ENCODE measurements around the gene MZT2A.
"Not testable (repeated sequence)": the region's sequence is repeated elsewhere in the genome, so short reads cannot be mapped to it uniquely, and the experiment has no call there.

The MZT2A gene

GRCh38 chr2:131528981-131529863 lies 37.0 kb upstream of the MZT2A start:
- H3K4me1 Mint-ChIP-seq (ENCODE audit: low read depth): peaks cover 21% of the 10 kb centered on the region
- H3K4me3 Mint-ChIP-seq: peak overlapping the region; percentile 59
- H3K27ac Mint-ChIP-seq: peak overlapping the region; percentile 10
- DNase-seq; H3K36me3 Mint-ChIP-seq (ENCODE audit: low read depth); H3K9me3 Mint-ChIP-seq; H3K27me3 Mint-ChIP-seq: not testable (repeated sequence)

- not testable (repeated sequence) for H3K9me3 Mint-ChIP-seq; H3K36me3 Mint-ChIP-seq (ENCODE audit: low read depth); H3K27me3 Mint-ChIP-seq
- DNase-seq: peak; percentile 84
- Mint-ChIP-seq H3K27ac (peak within 1 kb of the TSS; percentile 85), H3K4me1 (ENCODE audit: low read depth) (peaks cover 21% of the 10 kb centered on the region), H3K4me3 (peak within 1 kb of the TSS; percentile 81)
Measured at GRCh38 chr2:131527131-131528001, 35.2 kb upstream of the MZT2A start, which contains the start of gene CCDC74A. Gene CCDC74A (plus strand): TSS chr2:131527888. CDS start chr2:131527971, 83 bp downstream.

- not testable (repeated sequence) for DNase-seq; H3K9me3 Mint-ChIP-seq; H3K36me3 Mint-ChIP-seq (ENCODE audit: low read depth); H3K27me3 Mint-ChIP-seq; H3K27ac Mint-ChIP-seq; H3K4me3 Mint-ChIP-seq
- H3K4me1 Mint-ChIP-seq (ENCODE audit: low read depth): peaks cover 21% of the 10 kb centered on the region
Measured at GRCh38 chr2:131525256-131525655, 33.1 kb upstream of the MZT2A start.

DNA sequence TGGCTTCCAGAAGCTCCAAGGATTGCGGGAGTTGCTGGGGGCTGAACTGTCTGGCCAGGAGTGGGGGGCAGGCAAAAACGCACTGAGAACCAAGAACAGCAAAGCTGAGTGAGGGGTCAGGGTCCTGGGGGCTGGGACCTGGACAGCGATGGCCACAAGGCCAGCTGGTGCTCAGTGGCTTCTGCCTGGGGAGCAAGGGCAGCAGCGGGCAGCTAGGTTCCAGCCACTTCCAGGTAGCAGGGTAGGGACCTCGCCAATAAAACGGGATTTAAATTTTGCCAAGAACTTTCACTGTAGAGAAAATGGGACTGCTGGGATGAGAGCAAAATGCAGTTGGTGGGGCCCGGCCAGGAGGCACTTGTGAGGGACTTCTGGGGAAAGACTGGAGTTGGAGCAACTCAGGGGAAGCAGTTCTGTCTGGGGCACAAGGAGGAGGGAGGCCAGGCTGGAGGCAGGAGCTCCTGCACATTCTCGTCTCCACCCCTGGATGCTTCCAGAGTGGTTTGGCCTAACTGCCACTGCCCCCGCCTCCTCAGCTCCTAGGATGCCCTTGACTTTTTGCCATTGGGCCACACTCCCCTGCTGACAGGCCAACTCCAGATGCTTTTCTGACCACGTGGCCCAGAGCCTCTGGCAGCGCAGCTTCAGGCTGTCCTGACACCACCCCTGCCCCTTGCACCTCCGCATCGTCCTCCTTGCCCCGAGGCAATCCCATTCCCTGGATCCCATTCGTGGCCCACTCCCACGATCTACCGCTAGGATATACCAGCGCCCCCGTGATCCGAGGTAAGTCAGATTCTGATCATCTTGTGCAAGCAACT lies 30.0 kb upstream of the MZT2A start:
- DNase-seq: no peak
- Mint-ChIP-seq H3K36me3 (ENCODE audit: low read depth) (peaks cover 37% of the 10 kb centered on the region), H3K9me3 (no peaks in the 10 kb centered on the region), H3K4me3 (no peak overlapping the region), H3K27ac (no peak overlapping the region), H3K27me3 (no peaks in the 10 kb centered on the region), H3K4me1 (ENCODE audit: low read depth) (peaks cover 6% of the 10 kb centered on the region)

- DNase-seq; H3K27me3 Mint-ChIP-seq; H3K4me1 Mint-ChIP-seq (ENCODE audit: low read depth); H3K4me3 Mint-ChIP-seq; H3K9me3 Mint-ChIP-seq; H3K27ac Mint-ChIP-seq: not testable (repeated sequence)
- H3K36me3 Mint-ChIP-seq (ENCODE audit: low read depth): peaks cover 43% of the 10 kb centered on the region
Measured at GRCh38 chr2:131521524-131521923, 29.3 kb upstream of the MZT2A start.

- Mint-ChIP-seq H3K27me3 (no peaks in the 10 kb centered on the region), H3K9me3 (no peaks in the 10 kb centered on the region), H3K4me3 (no peak overlapping the region), H3K4me1 (ENCODE audit: low read depth) (no peaks in the 10 kb centered on the region), H3K36me3 (ENCODE audit: low read depth) (peaks cover 50% of the 10 kb centered on the region), H3K27ac (no peak overlapping the region)
- DNase-seq: no peak
Measured at GRCh38 chr2:131520526-131520925, 28.3 kb upstream of the MZT2A start.

- H3K27me3 Mint-ChIP-seq; H3K27ac Mint-ChIP-seq; H3K4me3 Mint-ChIP-seq; H3K4me1 Mint-ChIP-seq (ENCODE audit: low read depth); H3K9me3 Mint-ChIP-seq; DNase-seq: not testable (repeated sequence)
- peaks cover 54% of the 10 kb centered on the region for H3K36me3 Mint-ChIP-seq (ENCODE audit: low read depth)
Measured at GRCh38 chr2:131519871-131520470, 27.8 kb upstream of the MZT2A start.

GRCh38 chr2:131519466-131519865 lies 27.3 kb upstream of the MZT2A start:
- peaks cover 2% of the 10 kb centered on the region for H3K4me1 Mint-ChIP-seq (ENCODE audit: low read depth)
- no peak overlapping the region for H3K4me3 Mint-ChIP-seq
- no peak overlapping the region for H3K27ac Mint-ChIP-seq
- peaks cover 59% of the 10 kb centered on the region for H3K36me3 Mint-ChIP-seq (ENCODE audit: low read depth)
- DNase-seq: no peak
- no peaks in the 10 kb centered on the region for H3K27me3 Mint-ChIP-seq
- H3K9me3 Mint-ChIP-seq: no peaks in the 10 kb centered on the region

DNA sequence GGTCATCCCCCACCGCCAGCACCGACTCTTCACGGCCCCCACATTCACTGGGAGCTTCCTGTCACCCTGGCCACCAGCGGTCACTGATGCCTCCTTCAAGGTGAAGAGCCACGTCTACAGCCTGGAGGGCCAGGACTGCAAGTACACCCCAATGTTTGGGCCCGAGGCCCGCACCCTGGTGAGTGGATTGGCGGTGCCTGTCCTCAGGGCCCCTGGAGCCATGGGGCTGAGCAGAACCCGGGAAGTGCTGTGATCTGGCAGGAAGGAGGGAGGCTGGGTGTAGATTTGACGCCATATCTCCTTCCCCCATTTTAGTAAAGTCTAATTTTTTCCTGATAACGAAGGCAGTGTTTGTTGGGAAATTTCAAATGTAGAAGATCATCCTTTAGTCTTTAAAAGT lies 26.3 kb upstream of the MZT2A start:
- not testable (repeated sequence) for H3K27ac Mint-ChIP-seq; H3K9me3 Mint-ChIP-seq; H3K27me3 Mint-ChIP-seq; H3K4me3 Mint-ChIP-seq; H3K4me1 Mint-ChIP-seq (ENCODE audit: low read depth); DNase-seq
- peaks cover 68% of the 10 kb centered on the region for H3K36me3 Mint-ChIP-seq (ENCODE audit: low read depth)

- not testable (repeated sequence) for H3K4me1 Mint-ChIP-seq (ENCODE audit: low read depth); H3K4me3 Mint-ChIP-seq; DNase-seq; H3K27me3 Mint-ChIP-seq; H3K27ac Mint-ChIP-seq; H3K9me3 Mint-ChIP-seq
- H3K36me3 Mint-ChIP-seq (ENCODE audit: low read depth): peaks cover 74% of the 10 kb centered on the region
Measured at GRCh38 chr2:131517856-131518255, 25.7 kb upstream of the MZT2A start.

DNA sequence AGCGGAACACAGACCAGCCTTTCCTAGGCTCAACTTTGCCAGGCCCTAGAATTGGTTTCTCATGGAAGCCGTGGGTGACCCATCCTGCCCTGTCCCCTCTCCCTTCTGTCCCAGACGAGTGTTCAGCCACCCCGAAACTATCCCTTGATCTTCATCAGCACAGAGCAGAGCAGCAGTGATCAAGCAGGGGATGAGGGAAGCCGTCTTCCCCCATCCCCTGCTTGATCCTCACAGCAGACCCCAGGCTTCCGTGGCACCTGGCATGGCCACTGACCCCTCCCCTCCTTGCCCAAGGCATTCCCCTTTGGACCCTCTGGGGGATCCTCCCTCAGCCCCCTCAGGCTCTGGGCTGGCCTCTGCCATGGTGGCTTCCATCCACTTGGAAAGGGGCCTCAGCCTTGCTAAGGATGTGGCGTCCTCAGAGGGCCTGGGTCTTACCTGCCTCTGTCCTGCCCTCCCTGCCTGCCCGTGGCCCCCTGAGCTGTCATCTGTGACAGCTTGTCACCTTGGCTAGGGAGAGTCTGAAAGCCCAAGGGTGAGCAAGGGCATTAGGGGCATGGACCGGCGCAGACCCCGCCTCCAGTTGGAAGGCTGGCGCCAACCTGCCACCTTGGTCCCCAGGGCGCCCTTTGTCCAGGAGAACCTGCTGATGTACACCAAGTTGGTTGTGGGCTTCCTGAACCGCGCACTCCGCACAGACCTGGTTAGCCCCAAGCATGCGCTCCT lies 25.1 kb upstream of the MZT2A start:
- Mint-ChIP-seq H3K4me3 (no peak overlapping the region), H3K27ac (peak overlapping the region; percentile 75), H3K36me3 (ENCODE audit: low read depth) (peaks cover 80% of the 10 kb centered on the region), H3K4me1 (ENCODE audit: low read depth) (peaks cover 7% of the 10 kb centered on the region), H3K27me3 (no peaks in the 10 kb centered on the region), H3K9me3 (no peaks in the 10 kb centered on the region)
- no peak for DNase-seq

GRCh38 chr2:131516621-131517020 lies 24.4 kb upstream of the MZT2A start:
- peaks cover 81% of the 10 kb centered on the region for H3K36me3 Mint-ChIP-seq (ENCODE audit: low read depth)
- not testable (repeated sequence) for H3K27me3 Mint-ChIP-seq; DNase-seq; H3K9me3 Mint-ChIP-seq; H3K27ac Mint-ChIP-seq; H3K4me1 Mint-ChIP-seq (ENCODE audit: low read depth); H3K4me3 Mint-ChIP-seq

- Mint-ChIP-seq H3K36me3 (ENCODE audit: low read depth) (peaks cover 86% of the 10 kb centered on the region), H3K4me1 (ENCODE audit: low read depth) (peaks cover 7% of the 10 kb centered on the region), H3K27me3 (no peaks in the 10 kb centered on the region), H3K4me3 (no peak overlapping the region), H3K9me3 (no peaks in the 10 kb centered on the region), H3K27ac (peak overlapping the region; percentile 63)
- DNase-seq: no peak
Measured at GRCh38 chr2:131516011-131516410, 23.8 kb upstream of the MZT2A start.
